SK-N-SH treated with all-trans-retinoic acid at 6 μM for 48 hours (cell line): ENCODE results near the gene STK4.

Experiments
- CREB5 ChIP-seq: fragments of 250-450 bp; sonication (Bioruptor Pico); IDR thresholded peaks from 2 replicates; pipeline ENCODE4 v1.5.1; 2020; ENCODE audit warnings: low read depth, mild to moderate bottlenecking, moderate library complexity
- CSRNP3 ChIP-seq: fragments of 250-450 bp; sonication (Bioruptor Pico); IDR thresholded peaks from 2 replicates; pipeline ENCODE4 v1.5.1; 2021; ENCODE audit warnings: mild to moderate bottlenecking, moderate library complexity
- PATZ1 ChIP-seq: fragments of 250-450 bp; sonication (Bioruptor Pico); IDR thresholded peaks from 2 replicates; pipeline ENCODE4 v1.8.0; 2020; ENCODE audit warnings: mild to moderate bottlenecking, moderate library complexity, borderline replicate concordance
- SNAI2 ChIP-seq: fragments of 250-450 bp; sonication (Bioruptor Pico); IDR thresholded peaks from 2 replicates; pipeline ENCODE4 v1.5.0; 2020; ENCODE audit warnings: mild to moderate bottlenecking, moderate library complexity
- TSHZ2 ChIP-seq: fragments of 250-450 bp; sonication (Bioruptor Pico); IDR thresholded peaks from 2 replicates; pipeline ENCODE4 v1.5.0; 2020; ENCODE audit warnings: mild to moderate bottlenecking, moderate library complexity
- ZC3H10 ChIP-seq: fragments of 250-450 bp; sonication (Bioruptor Pico); IDR thresholded peaks from 2 replicates; pipeline ENCODE4 v1.5.1; 2021; ENCODE audit warnings: mild to moderate bottlenecking, moderate library complexity

DNA sequence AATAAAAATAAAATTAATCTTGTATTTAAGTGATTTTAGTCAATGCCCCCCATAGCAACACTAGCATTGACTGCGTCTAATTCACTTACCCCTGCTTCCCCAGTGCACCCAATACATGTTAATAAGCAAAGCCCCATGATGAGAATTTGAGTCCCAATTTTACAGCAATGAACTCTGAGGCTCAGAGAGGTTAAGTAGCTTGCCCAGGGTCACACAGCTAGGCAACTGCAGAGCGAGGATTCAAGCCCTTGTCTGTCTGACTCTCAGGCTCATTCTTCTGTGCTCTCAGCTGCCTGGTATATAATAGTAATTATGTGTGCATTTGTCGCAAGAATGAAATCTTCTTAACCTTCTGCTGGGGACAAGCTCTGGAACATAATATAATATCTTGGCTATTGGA lies 48.0 kb upstream of the STK4 start:
- TF ChIP-seq TSHZ2 (CRISPR knock-in tag), result no peak
- TF ChIP-seq CSRNP3, result no peak
- TF ChIP-seq PATZ1 (CRISPR knock-in tag), result no peak
- no peak for TF ChIP-seq SNAI2
- TF ChIP-seq ZC3H10 (CRISPR knock-in tag), result no peak
- TF ChIP-seq CREB5, result no peak
